Measurements from ENCODE around the gene PRSS56. TPM values are rescaled to one million over a fixed set of nuclear protein-coding genes. Genes with fewer than 3 reads are reported as not detected.

Gene PRSS56
- total RNA-seq, 1 experiment from 2014 or later, result not detected

DNA sequence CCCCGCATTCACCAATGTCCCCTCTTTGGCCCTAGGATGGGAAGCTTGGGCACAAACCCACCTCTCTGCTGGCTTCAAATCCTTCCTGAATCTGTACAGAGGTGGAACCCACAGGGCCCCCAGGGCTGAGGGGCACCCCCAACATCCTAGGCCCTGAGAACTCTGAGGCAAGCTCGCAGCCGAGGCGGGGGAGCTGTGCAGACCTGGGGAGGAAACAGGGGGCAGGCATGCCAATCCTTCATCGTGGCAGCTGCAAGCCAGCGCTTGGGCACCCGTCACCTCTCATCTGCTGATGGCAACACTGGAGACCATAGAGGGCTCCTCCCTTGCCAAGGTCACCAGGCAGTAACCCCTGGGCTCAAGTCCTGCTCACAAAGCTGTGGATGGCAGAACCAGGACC lies 43.4 kb upstream of the PRSS56 start:
- no peak overlapping the region for H3K27ac Mint-ChIP-seq (ENCODE audit: unreplicated experiment)
- TF ChIP-seq, protein P1, sequence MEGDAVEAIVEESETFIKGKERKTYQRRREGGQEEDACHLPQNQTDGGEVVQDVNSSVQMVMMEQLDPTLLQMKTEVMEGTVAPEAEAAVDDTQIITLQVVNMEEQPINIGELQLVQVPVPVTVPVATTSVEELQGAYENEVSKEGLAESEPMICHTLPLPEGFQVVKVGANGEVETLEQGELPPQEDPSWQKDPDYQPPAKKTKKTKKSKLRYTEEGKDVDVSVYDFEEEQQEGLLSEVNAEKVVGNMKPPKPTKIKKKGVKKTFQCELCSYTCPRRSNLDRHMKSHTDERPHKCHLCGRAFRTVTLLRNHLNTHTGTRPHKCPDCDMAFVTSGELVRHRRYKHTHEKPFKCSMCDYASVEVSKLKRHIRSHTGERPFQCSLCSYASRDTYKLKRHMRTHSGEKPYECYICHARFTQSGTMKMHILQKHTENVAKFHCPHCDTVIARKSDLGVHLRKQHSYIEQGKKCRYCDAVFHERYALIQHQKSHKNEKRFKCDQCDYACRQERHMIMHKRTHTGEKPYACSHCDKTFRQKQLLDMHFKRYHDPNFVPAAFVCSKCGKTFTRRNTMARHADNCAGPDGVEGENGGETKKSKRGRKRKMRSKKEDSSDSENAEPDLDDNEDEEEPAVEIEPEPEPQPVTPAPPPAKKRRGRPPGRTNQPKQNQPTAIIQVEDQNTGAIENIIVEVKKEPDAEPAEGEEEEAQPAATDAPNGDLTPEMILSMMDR (IDR thresholded peaks at IDR 0.05; ENCODE audit: insufficient read depth in 1 of 2, low read depth in 1 of 2, low read length in 1 of 2, severe bottlenecking in 1 of 2, unreplicated experiment in 1 of 2), result no peak
- no peaks in the 10 kb centered on the region for H3K4me1 ChIP-seq
- H3K27me3 ChIP-seq (replicated peaks; ENCODE audit: control insufficient read depth, insufficient read depth, low read length), result no peaks in the 10 kb centered on the region; the same call in 1 of the 2 replicates
- no peaks in the 10 kb centered on the region for H3K36me3 Mint-ChIP-seq (ENCODE audit: insufficient read depth, unreplicated experiment)
- ChIA-PET POLR2A (no interaction called here), CTCF (no interaction called here)
- intact Hi-C loops (cut with micrococcal nuclease; ENCODE audit: unreplicated experiment), result no loop called here
- peaks cover 2% of the 10 kb centered on the region for H3K27me3 Mint-ChIP-seq (ENCODE audit: insufficient read depth, unreplicated experiment)
- no peaks in the 10 kb centered on the region for H3K9me3 ChIP-seq
- peaks cover 14% of the 10 kb centered on the region for H3K9me3 Mint-ChIP-seq (ENCODE audit: unreplicated experiment)
- no peak overlapping the region for H3K4me3 Mint-ChIP-seq (ENCODE audit: unreplicated experiment)
- no peak for DNase-seq
- H3K4me3 ChIP-seq (ENCODE audit: low read depth, low read length), result no peak overlapping the region
- no TSS peak for BruUV-seq (replicated peaks)
- no peaks in the 10 kb centered on the region for H3K4me1 Mint-ChIP-seq (ENCODE audit: low read depth, unreplicated experiment)
- H3K36me3 ChIP-seq (ENCODE audit: control insufficient read depth, insufficient read depth, low read length), result no peaks in the 10 kb centered on the region

DNA sequence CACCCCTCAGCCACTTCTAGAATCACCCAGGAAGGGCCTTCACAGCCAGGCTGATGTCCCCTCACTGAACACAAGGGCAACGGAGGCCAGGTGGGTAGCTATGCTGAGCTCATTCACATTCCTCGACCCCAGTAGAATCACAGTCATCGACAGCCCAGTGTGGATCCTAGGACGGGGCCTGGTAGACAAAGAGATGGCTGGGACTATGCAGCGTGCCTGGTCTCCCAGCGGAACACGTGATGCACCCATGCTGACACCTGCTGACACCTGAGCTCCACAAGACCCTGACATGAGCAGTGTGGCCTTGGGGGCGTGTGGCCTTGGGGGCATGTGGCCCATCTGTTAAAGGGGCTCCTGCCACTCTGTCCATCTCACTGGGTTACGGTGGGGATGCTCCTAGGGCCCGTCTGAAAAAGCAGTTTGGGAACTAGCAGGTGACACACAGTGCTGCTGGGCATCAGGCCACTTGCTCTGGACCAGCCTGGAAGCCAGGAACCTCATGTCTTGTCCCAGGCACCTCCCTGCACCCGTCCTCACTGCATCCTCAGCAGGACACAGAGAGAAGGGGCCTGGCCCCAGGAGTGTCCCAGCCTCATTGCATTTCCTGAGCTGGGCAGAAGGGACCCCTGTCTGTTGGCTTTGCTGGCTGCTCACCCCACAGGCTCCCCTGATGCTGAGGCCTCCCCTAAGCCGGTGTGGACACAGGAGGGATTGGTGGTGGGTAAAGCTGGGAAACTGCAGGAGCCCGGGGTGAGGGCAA lies 42.3 kb upstream of the PRSS56 start:
- H3K4me3 ChIP-seq (ENCODE audit: low read depth, low read length), result no peak overlapping the region
- no peaks in the 10 kb centered on the region for H3K4me1 ChIP-seq
- Mint-ChIP-seq H3K27ac (ENCODE audit: unreplicated experiment) (no peak overlapping the region), H3K4me3 (ENCODE audit: unreplicated experiment) (no peak overlapping the region), H3K27me3 (ENCODE audit: insufficient read depth, unreplicated experiment) (peaks cover 1% of the 10 kb centered on the region), H3K36me3 (ENCODE audit: insufficient read depth, unreplicated experiment) (no peaks in the 10 kb centered on the region), H3K9me3 (ENCODE audit: unreplicated experiment) (peaks cover 3% of the 10 kb centered on the region), H3K4me1 (ENCODE audit: low read depth, unreplicated experiment) (no peaks in the 10 kb centered on the region)
- intact Hi-C loops (cut with micrococcal nuclease; ENCODE audit: unreplicated experiment), result no loop called here
- no peaks in the 10 kb centered on the region for H3K36me3 ChIP-seq (ENCODE audit: control insufficient read depth, insufficient read depth, low read length)
- no peaks in the 10 kb centered on the region; the same call in 1 of the 2 replicates for H3K27me3 ChIP-seq (replicated peaks; ENCODE audit: control insufficient read depth, insufficient read depth, low read length)
- ChIA-PET POLR2A (no interaction called here), CTCF (no interaction called here)
- BruUV-seq (replicated peaks), result no TSS peak
- TF ChIP-seq, protein P1 (IDR thresholded peaks at IDR 0.05; ENCODE audit: insufficient read depth in 1 of 2, low read depth in 1 of 2, low read length in 1 of 2, severe bottlenecking in 1 of 2, unreplicated experiment in 1 of 2), result no peak
- no peak for DNase-seq
- H3K9me3 ChIP-seq, result no peaks in the 10 kb centered on the region

DNA sequence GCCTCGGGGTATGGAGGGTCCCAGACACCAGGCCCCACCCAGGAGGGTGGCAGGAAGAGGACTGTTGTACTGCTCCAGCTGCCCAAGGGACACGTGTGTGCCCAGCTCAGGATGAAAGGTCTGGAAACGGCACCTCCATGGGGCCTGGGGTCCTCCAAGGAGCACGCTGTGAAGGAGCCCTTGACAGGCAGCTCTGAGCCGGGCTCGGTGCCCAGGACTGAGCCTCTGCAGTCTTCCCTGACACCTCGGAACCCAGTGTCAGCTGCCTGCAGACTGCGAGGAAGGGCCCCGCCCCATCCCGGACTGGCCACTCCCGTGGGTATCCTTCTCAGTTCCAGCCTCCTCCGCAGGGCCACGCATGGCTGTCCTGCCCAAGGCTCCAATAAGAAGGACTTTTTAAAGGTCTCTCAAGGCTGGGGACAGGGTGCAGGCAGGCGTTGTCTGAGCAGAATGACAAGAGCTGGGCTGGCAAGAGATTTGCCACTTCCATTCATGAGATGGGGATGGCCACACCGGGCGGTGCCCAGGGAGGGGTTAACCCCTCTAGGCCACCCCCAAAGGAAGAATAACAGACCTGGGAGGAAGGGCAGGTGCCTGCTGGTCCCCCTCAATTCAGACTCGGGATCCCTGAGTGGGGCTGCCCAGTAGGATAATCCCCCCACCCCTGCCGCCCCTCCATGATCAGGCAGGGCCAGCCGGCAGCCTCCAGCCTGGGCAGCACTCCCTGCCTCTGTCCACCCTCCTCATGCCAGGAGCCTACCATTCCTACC lies 41.4 kb upstream of the PRSS56 start:
- Mint-ChIP-seq H3K4me3 (ENCODE audit: unreplicated experiment) (no peak overlapping the region), H3K4me1 (ENCODE audit: low read depth, unreplicated experiment) (no peaks in the 10 kb centered on the region), H3K27me3 (ENCODE audit: insufficient read depth, unreplicated experiment) (no peaks in the 10 kb centered on the region), H3K27ac (ENCODE audit: unreplicated experiment) (no peak overlapping the region), H3K36me3 (ENCODE audit: insufficient read depth, unreplicated experiment) (no peaks in the 10 kb centered on the region), H3K9me3 (ENCODE audit: unreplicated experiment) (no peaks in the 10 kb centered on the region)
- Histone ChIP-seq H3K4me1 (no peaks in the 10 kb centered on the region), H3K9me3 (no peaks in the 10 kb centered on the region), H3K4me3 (ENCODE audit: low read depth, low read length) (no peak overlapping the region), H3K27me3 (replicated peaks; ENCODE audit: control insufficient read depth, insufficient read depth, low read length) (no peaks in the 10 kb centered on the region), H3K36me3 (ENCODE audit: control insufficient read depth, insufficient read depth, low read length) (no peaks in the 10 kb centered on the region)
- DNase-seq, result no peak
- TF ChIP-seq, protein P1 (IDR thresholded peaks at IDR 0.05; ENCODE audit: insufficient read depth in 1 of 2, low read depth in 1 of 2, low read length in 1 of 2, severe bottlenecking in 1 of 2, unreplicated experiment in 1 of 2), result no peak
- CTCF ChIA-PET, result no interaction called here
- intact Hi-C loops (cut with micrococcal nuclease; ENCODE audit: unreplicated experiment), result no loop called here
- POLR2A ChIA-PET, result no interaction called here
- BruUV-seq (replicated peaks), result no TSS peak

Measured in Caco-2 (cell line).